NCI-H146 (cell line): Measurements from ENCODE around the gene FAM20A.

Experiments
- DNase-seq: peaks from one replicate; lab custom pipeline; 2025; lab: John Stamatoyannopoulos, UW

Gene FAM20A

DNA sequence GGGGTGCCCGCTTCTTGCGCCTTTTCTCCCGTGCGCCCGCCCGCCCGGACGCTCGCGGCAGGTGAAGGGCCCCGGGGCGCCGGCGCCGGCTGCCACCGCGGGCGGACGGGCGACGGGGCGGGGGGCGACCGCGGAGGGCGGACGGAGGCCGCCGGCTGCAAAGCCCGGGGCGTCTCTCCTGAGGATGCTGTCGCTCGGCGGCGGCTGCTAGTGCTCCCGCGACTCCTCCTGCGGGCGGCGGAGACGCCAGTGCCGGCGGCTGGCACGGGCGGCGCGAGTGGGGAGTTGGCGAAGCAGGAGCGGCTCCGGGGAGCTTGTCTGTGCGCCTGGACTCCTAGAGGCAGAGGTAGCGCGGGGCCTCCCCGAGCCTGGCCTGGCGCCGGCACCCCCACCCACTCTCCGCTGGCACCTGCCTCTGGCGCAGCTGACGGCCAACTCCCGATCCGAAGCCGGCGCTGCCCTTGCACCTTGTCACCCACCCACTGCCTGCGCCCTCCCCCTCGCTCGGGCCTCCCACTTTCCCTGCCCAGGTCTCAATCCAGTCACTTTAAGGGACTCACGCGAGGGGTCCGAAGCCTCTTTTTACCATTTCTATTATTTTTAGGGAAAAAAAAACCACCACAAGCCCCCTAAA lies at the start of gene FAM20A:
Gene FAM20A (minus strand): TSS at position 437 of the 634 bp plus-strand sequence. CDS start 701 bp downstream, outside the sequence.
- peak; percentile 17 for DNase-seq

- DNase-seq = no peak
Observed at GRCh38 chr17:68649324-68649723, 48.2 kb upstream of the FAM20A start.

DNA sequence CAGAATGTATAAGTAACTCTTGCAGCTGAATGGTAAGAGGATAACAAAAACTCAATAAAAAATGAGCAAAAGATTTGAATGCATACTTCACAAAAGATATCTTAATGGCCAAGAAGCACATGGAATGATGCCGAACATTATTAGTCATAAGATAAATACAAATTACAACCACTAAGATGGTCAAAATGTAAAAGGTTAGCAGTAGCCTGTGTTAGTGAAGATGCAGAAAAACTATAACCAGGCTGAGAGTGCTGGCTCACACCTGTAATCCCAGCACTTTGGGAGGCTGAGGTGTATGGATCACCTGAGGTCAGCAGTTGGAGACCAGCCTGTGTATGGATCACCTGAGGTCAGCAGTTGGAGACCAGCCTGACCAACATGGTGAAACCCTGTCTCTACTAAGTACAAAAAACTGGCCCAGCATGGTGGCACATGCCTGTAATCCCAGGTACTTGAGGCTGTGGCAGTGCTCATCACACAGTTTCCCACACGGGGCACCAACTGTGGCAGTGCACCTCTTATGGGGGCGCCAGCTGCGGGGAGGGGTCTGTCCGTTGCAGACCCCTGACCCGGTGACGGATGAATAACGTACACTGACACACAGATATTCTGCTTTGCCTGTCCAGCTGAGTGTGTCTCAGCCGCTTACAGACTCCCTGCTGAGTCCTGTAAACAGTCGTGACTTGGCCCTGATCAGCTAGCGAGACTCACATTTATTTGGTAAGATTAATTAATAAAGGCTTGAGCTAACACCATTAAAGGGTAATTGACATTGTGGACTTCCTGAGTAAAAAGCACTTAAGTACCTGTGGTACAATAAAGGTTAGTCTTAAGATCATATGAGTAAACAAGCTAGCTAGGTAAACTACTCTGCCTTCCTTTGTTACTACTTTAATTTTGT lies 45.7 kb upstream of the FAM20A start:
- DNase-seq = peak; percentile 25

DNA sequence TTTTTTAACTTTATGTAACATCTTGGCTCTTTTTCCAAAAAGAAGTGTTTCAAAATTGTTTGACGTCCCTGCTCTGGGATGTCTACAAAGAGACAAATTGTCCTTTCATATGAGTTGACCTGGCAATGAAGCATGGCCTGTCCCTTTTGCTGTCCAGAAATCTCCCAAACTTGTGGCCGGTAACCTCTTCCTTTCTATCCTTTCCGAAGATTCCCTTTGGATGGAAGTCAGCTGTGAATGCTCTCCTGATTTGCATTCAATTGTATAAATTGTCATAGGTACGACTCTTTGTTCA lies 40.9 kb upstream of the FAM20A start:
- DNase-seq = no peak

DNA sequence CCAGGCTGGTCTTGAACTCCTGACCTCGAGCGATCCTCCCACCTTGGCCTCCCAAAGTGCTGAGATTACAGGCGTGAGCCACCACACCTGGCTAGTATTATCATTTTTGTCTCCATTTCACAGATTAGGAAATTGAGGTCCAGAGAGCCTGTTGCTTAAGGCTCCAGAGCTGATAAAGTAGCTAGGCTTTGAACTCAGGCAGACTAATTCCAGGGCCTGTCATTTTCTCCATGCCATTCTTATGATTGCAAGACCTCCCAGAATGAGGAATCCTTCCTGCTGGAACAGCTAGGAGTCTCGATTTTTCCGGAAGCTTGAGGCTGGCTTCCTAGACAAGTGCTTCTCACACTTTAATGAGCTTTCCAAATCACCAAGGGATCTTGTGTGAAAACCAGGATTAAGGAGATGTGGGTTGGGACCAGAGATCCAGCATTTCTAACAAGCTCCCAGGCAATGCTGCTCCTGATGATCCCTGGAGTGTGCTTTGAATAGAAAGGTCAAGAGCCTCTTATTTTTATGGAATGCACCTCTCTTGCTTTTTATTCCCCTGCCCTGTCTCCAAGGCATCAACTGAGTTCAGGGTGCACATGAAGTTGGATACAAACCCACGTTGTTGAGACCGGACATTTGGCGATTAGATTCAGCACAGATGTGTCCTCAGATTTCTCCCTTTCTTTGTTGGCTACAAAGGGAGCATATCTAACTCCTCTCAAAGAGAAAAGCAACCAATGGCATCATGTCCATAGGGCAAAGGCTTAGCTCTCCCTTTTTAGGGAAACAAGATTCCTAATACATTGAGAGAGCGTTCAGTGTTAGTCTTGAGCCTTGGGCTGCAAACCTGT lies 40.3 kb upstream of the FAM20A start:
- DNase-seq = no peak

- DNase-seq = no peak
Observed at GRCh38 chr17:68640242-68640989, 39.2 kb upstream of the FAM20A start.

GRCh38 chr17:68634345-68634876 lies 33.2 kb upstream of the FAM20A start:
- no peak for DNase-seq

DNA sequence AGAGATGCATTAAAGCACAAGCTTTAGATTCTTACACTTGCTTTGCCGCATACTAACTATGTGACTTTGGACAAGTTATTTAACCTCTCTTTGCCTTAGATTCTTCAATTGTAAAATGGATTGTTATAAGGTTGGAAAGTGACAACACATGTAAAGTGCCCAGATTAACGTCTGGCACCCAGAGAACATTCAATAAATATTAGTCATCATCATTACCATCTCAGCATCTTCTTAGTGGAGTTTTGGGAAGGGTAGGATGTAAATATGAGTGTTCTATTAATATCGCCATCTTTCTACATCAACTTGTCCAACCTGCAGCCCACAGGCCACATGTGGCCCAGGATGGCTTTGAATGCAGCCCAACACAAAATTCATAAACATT lies 27.4 kb upstream of the FAM20A start:
- no peak for DNase-seq

DNA sequence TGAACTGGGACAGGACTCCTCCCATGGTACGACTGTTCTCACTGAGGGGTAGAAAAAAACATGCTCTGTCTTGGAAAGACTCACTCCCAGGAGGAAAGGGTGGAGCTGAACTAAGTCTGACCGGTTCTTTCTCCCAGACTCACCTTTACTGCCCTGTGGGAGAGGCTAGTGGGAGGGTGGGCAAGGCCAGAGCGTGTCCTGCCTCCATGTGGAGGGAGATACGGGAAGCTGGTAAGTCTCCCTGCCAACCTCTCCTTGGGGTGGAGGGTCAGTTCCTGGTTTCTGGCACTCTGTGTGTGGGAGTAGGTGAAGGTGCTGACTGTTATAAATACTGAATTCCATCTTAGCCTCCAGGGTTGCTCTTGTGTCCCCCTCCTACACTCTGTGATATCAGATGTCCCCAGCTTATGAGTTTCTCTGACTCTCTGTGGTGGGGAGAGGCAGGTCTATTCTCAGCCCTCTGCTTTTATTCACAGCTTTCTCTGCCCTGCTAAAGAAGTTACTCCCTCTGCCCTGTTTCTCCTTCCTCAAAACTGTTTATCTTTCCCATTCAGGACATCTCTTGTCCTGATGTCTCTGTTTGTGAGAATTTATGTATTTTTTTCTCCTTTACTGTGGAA lies 26.9 kb upstream of the FAM20A start:
- DNase-seq = no peak

DNA sequence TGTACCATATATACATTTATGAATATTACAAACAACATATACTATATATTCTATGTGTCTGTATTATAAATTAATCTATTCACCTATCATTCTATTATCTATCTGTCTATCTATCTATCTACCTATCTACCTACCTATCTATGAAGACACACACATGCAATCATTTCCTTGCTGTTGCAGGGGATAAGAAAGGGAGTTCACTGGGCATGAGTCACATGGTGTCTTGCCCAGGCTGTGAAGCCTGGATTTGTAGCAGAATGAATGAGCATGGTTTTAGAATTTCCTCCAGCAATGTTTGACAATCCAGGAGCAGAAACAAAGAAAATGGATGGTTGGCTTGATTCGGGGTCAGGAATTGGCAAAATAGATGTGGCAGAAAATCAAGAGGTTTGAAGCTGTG lies 23.2 kb upstream of the FAM20A start:
- no peak for DNase-seq

DNA sequence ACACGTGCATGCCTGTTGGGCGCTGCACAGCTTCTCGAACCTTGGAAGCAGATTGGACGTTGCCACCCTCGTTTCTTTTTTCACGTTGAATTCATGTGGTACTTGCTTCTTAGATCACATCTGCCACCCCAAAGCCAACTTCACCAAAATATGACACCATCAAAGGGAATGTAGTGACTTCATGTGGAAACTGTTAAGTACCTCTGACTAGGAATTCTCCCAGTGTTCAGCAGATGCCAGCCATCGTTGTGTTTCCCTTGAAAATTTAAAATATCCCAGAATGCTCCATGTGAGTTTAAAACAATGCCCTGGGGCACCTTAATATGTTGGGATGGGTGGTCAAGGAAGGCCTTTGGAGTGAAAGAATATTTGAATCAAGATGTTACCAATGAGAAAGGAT lies 22.6 kb upstream of the FAM20A start:
- DNase-seq = no peak

GRCh38 chr17:68622423-68622822 lies 21.3 kb upstream of the FAM20A start:
- no peak for DNase-seq

GRCh38 chr17:68621065-68621464 lies 19.9 kb upstream of the FAM20A start:
- no peak for DNase-seq

DNA sequence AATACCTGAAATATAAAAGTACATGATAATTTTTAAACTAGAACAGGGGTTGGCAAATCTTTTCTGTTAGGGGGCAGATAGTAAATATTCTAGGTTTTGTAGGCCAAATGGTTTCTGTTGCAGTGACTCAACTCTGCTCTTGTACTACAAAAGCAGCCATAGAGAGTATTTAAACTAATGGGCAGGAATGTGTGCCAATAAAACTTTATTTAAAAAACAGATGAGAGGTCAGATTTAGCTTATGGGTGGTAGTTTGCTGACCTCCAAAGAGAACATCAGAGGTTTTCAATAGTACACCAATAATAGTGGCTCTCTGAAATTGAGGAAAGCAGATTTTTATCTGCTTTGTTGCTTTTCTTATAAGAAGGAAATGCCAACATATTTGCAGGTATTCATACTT lies 15.2 kb upstream of the FAM20A start:
- DNase-seq = no peak

DNA sequence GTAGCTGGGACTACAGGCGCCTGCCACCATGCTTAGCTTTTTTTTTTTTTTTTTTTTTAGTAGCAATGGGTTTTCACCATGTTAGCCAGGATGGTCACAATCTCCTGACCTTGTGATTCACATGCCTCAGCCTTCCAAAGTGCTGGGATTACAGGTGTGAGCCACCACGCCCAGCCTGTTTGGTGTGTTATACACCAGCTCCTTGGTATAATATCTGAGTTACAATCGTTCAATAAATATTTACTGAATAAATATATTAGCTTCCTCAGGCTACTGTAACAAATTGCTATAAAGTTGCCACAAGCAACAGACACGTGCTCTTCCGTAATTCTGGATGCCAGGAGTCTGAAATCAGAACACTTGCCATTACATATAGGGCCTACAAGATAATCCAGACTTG lies 13.6 kb upstream of the FAM20A start:
- no peak for DNase-seq

DNA sequence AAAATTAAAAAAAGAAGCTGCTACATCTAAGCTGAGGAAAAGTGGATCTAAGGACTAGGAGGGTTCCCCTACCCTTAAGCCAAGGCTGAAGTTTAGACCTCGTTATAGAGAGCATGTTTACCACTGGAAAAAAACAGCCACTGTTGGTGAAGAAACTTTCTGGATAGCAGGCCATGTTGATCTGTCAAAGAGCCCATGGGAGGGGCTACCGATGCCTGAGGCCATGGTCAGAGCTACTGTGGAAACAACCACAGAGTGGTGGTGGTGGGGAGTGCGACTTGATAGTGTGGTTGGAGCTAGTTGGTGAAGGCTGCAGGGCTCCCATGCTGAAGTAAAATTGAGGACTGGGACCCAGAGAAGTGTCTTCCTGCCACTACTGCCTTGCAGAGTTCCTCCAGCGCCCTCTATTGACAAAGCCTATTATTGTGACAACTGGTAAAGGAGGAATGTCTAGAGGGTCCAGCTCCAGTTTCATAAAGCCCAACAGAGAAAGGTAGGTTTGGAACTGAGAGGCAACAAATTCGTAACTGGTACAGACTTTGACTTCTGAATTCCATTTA lies 12.7 kb upstream of the FAM20A start:
- peak; percentile 46 for DNase-seq

GRCh38 chr17:68612923-68613292 lies 11.7 kb upstream of the FAM20A start:
- no peak for DNase-seq

- no peak for DNase-seq
Observed at GRCh38 chr17:68612209-68612922, 11.2 kb upstream of the FAM20A start.

GRCh38 chr17:68611353-68612208 lies 10.4 kb upstream of the FAM20A start:
- no peak for DNase-seq
